ENCODE data around the gene ISLR.
"Not testable (repeated sequence)": the region's sequence is repeated elsewhere in the genome, so short reads cannot be mapped to it uniquely, and the experiment has no call there.

Gene ISLR

DNA sequence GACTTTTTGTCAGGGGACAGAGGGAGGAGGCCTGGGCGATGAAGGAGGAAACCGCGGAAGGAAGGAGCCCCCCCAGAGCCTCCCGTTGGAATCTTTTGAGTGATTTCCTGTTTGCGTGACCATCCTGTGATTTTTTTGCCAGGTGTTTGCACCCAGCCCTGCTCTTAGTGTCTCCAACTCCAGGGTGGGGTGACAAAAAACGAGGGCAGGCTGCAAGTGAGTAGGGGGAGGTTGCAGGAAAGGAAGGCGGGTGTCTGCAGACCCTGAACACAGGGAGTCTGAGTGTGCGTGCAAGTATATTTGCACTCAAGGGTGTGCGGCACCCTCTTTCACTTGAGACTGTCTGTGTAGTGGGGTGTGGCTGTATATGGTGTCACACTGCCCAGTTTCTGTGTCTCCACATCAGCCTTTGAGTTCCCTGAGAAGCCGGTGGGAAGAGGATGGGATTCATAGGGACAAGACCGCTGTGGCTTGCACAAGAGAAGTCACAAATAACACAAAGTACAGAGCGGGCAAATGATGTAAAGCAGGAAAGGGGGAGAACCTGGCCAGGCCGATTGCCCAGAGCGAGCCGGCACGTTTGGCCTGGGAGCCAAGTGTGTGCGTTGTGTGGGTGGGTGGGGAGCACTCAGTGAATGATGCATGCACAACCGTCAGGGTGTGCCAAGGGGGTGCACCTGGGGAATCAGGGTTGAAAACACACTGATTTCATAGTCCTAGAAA is 36.5 kb upstream of the ISLR start:
- no peak for DNase-seq (ENCODE audit: low spot score)

DNA sequence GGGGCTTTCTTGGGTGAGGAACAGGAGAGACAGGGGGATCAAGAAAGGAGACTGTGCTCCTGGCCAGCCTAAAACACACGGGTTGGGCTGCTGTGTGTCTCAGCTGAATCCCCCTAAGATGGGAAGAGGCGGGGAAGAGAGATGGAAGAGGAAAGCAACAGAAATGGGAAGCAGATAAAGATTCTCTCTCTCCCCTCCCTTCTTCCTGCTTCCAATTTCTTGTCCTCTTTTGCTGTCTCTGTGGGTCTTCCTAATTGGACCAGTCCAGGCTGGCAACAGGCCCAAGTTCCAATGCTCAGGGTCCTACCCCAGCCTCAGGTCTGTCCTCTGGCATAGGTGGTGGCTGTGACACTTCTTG is 36.0 kb upstream of the ISLR start:
- no peak for DNase-seq (ENCODE audit: low spot score)

DNA sequence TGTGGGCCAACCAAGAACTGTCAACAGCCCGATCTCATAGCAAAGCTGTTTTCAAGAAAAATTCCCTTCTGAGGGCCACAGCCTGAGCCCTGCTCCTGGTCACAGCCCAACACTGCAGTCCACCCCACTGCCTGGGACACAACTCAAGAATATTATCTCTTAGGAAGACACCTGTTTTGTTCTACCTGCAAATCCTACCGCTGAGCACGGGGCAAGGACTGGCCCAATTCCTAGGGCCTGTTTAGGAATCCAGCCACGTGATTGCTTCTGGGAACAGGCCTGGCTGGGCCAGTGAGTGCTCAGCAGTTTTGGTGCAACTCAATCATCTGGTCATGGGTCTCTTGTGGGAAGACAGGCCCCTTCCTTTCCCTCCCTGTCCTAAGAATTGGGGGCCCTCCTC is 34.9 kb upstream of the ISLR start:
- DNase-seq (ENCODE audit: low spot score) = no peak

DNA sequence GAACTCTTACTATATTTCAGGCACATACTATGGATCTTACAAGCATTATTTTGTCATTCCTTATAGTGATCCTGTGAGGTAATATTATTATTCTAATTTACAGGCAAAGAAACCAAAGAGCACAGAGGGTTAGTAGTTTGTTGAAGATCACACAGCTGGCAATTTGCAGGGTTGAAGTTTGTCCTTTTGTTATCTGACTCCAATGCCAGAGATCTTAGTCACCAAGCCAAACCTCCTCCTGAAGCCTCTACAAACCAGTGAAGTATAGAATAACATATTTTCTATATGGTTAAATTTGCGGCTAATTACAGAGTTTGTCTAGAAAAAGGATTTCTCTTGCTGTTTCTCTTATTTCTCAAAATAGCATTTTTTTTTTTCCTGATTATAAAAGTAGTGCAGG is 31.9 kb upstream of the ISLR start:
- no peak for DNase-seq (ENCODE audit: low spot score)

DNA sequence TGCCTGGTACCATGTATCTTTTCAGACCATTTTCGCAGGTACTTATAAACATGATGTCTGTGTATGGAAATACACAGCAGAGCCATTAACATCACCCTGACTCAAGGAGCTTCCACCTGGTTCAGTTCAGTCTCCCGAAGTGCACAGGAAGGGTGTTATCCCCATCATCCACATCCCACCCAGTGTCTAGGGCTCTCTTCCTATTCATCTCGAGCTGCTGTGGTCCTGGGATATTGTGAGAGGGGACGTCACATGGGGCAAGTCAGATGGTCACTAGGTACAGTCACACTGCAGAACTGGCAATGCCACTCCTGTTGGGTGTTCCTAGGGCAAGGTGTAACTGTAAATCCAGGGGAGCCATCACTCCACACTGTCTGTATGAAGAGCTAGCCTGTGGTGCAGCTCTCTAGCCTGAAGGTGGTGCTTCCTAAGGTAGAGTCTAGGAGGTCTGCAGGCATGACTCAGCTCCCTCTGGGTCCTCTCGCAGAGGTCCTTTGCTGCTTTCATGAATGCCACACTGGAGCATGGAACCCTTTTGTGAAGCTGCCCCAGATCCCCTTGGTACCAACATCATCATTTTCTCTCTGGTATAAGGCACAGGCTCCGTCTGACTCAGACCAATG is 29.2 kb upstream of the ISLR start:
- no peak for DNase-seq (ENCODE audit: low spot score)

DNA sequence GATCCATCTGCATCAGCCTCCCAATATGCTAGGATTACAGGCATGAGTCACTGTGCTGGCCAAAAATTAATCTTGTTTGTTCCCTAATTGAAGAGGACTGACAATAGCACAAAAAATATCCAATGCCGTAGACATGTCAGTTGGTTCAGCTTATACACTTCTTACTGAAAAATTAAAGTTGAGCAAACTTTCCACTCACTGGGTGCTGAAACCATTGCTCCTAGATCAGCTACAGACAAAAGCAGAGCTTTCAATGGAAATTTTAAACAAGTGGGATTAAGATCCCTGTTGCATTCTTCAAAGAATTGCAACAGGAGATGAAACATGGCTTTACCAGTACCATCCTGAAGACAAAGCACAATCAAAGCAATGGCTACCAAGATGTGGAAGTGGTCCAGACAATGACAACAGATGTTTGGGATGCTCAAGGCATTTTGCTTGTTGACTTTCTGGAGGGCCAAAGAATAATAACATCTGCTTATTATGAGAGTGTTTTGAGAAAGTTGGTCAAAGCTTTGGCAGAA is 27.2 kb upstream of the ISLR start:
- no peak for DNase-seq (ENCODE audit: low spot score)

DNA sequence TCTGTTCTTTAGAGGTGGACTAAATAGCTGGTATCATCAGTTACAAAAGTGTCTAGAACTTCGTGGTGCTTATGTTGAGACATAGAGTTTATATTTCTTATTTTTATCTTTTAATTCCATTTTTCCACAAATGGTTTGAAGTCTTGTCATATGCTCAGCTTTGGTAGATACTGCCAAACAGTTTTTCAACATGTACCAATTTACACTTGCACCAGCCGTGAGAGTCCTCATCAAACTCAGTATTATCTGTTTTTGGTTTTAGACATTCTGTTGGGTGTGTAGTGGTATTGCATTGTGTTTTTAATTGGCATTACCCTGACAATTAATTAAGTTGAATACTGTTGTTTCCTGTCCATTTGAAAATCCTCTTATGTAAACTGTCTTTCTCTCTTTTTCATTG is 26.5 kb upstream of the ISLR start:
- no peak for DNase-seq (ENCODE audit: low spot score)

DNA sequence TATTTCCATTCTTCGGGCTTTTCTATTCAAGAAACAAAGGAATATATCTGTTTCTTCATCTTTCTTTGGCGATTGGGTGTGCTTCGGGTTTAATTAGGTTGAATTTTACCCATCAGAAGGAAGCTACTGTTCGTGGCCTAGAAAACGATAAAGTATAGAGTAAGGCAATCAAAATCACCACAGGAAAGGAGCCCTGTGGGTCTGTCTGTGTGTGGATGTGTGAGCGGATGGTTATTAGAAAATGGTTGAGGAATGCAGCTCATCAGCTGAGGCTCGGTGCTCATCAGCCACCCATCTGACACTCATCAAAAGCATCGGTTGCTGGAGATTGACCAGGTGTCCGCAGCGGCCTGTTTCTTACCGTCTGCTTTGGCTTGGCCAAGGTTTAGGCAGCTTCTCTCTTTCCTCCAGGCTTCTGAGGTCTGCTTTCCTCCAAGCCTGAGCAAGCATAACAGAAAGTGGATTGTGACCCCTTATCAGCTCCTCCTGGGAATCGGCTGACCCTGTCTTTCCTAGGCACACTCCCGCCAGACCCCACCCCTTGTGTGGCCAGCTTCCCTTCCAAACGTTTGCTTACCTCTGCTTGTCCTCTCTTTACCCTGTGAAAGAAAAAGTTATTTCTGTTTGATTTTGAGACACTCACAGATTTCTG is 17.6 kb upstream of the ISLR start:
- no peak for DNase-seq (ENCODE audit: low spot score)

DNA sequence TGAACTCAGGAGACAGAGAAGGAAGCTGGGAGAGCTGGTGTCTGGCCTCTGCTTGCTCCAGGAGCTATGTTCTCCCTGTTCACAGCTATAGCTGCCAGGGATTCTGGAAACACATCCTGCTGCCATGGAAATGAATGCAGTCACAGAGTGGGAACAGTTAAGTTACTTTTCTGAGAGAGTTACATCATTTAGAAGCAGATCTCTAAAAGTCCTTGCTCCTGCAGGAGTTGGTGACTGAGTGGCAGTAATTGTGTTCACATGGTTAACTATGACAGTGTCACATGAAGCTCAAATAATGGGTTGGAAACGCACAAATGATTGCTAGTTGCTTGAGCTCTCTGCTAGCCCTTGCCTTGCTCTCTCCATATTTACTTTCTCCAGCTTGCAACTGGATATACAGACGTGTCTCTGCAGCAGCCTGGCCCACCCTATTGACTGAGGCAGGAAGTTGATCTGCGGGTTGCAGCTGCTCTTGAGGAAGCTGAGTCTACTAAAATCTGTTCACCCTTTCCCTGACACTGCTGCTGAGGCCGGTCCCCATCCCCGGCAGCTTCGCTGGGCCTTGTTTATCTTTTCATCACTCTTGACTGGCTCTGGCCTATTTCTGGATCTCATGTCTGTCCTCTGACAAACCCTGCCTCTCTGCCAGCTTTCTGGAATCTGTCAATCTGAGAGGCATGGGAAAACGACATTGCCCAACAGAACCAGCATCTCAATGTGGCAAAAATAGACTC is 16.7 kb upstream of the ISLR start:
- no peak for DNase-seq (ENCODE audit: low spot score)

DNA sequence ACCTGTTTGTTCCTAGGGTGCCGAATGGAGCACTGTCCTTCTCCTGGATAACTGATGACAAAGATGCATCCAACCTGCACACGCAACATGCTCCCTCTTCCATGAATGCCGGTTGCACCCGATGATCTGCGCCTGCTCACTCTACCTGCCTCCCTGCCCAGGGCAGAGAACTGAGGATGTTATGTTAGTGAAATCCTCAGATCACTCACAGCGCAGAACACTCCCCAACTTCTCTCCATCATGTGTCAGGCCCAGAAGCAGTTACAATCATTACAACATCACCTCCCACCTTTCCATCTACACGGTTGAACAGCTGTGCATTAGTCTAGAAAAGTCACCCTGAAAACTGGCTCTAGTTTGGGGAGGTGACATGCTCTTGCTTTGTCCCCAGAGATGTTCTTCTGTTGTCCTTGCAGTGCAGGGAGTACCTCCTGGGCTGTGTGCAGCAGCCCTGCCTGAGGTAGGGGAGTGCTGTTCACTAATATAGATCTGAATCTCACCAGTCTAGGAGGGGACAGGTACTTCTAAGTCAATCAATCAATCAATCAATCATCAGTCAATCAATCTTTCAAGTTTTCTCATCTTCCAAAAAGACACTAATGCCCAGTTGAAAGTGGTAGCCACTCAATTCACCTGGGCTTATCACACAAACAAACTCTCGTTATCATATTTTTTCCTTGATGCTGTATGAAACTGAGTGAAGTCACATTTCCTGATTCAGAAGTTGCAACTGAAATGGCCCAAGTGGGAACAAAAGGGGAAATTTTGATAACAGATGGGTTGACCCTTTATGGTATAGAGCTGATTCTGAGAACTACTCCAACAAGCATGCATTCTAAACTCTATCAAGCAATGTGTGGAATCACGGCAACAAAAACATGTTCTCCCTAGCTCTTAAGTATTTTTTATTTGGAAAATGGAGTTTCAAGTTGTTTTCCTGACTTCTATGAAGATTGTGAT is 15.4 kb upstream of the ISLR start:
- no peak for DNase-seq (ENCODE audit: low spot score)

DNA sequence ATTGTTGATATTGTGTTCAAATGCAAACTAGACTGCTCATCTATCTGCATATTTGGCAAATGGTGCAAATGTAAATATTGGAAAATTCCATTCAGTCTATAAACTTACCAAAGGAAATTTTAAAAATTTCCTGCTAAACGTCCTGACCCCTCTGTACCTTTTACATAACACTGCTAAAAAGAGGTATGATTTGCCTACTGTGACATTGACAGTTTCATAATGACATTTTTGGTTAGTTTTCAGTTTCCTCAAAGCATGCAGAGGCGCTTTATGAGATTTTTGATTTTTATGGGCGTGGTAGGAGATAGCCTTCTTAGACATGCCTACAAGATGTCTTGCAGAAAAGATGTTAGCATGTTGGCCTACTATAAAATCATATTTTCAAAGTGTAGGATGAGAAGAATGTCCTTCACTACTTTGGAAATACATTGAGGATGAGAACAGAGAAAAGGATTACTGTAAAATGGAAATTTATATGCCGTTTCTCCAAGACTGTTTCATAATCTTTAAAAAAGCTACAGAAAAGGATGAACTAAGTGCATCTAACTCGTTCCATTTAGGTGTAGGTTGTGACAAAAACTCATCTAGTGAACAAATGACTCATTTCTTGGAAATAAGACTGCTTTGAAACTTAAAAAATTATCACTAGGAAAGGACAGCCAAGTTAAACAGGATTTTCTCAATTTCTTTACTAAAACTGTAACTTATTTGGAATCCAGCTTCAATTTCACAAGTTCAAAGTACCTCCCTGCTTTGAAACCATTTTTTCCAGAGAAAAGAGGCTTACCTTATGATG is 14.5 kb upstream of the ISLR start:
- DNase-seq (ENCODE audit: low spot score) = no peak

DNA sequence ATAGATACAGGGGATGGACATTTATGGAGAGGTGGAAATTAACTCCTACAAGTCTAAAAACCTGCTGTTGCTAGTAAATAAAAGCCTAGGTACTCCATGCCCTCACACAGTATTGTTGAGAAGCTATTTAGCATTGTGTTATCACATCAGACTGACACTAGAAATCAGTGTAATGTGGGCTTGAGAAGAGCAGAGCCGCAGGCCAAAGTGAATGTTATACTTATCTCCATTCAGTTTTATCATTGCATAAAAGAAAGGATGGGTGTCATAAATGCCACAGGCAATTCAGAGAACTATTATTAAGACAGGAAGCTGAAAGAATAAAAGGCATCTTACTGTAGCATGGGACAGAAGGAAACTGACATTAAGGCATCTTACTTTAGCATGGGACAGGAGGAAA is 13.7 kb upstream of the ISLR start:
- DNase-seq (ENCODE audit: low spot score) = no peak

DNA sequence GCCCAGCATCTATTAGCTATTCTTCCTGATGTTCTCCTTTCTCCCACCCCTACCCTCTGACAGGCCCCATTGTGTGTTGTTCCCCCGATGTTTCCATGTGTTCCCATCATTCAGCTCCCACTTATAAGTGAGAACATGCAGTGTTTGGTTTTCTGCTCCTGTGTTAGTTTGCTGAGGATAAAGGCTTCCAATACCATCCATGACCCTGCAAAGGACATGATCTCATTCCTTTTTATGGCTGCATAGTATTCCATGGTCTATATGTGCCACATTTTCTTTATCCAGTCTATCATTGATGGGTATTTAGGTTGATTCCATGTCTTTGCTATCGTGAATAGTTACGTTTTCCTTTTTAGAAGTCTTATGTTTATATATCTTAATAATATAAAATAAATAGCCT is 13.1 kb upstream of the ISLR start:
- not testable (repeated sequence) for DNase-seq (ENCODE audit: low spot score)

DNA sequence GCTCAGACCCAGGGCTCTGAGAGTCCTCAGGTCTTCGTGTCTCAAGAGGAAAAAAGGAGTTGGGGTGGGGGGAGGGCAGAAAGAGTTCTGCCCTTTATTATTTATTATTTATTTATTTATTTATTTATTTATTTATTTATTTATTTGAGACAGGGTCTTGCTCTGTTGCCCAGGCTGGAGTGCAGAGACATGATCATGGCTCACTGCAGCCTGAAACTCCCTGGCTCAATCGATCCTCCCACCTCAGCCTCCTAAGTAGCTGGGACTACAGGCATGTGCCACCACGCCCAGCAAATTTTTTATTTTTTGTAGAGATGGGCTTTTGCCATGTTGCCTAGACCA is 11.3 kb upstream of the ISLR start:
- not testable (repeated sequence) for DNase-seq (ENCODE audit: low spot score)

DNA sequence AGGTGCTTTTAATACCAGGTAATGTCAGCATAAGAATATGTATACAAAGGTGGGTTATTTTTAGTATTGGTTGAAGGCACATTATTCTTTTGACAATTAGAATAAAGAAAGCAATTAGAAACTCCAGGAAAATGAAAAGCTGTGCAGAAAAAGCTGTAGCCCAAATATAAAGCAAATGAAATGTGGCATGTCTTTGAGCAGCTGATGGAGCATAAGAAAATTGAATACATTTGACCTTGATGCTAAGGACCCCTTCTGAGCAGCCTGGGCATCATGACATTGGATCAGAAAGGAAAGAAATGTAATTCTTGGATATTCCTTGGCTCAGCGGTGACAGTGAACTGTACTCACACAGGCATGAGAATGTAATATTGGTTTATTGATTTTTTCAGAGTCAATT is 8.0 kb upstream of the ISLR start:
- DNase-seq (ENCODE audit: low spot score) = no peak

DNA sequence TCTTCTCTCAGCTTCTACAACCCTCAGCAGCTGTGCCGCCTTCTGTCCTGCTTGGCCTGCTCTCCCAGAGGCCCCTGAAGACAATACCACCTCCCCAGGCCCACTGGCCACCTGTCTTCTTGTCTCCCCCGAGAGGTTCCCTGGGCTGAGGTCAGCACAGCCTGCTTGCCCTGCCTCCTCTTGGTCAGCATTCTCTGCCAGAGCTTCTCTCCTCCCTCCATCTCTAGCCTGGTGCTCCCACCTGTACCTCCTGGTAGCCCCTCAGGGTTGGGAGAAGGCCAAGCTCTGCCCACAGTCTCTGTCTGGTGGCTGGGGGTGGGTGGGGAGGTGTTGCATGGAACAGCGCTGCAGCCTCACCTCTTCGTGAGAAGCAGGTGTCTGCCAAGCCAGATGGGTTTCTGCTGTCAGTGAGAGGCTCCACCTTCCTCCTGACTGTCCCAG is 5.6 kb upstream of the ISLR start:
- no peak for DNase-seq (ENCODE audit: low spot score)

DNA sequence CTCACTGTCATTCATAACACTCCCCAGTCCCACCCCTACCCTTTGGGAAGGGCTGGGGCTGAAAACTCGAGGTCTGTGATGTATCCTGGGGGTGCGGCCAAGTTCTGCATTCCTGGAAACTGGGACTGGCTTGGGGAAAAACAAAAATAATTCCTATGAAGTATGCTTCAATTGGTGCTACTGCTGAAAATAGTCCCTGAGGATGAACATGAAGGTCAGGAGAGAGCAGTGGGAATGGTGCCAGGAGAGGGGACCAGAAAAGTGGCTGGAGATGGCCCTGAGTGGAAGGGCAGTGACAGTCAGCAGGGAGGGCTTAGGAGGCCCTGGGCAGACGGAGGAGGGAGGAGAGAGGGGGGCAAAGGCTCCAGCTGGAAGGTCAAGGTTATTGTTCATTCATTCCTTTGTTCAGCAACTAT is 4.8 kb upstream of the ISLR start:
- DNase-seq (ENCODE audit: low spot score) = no peak

DNA sequence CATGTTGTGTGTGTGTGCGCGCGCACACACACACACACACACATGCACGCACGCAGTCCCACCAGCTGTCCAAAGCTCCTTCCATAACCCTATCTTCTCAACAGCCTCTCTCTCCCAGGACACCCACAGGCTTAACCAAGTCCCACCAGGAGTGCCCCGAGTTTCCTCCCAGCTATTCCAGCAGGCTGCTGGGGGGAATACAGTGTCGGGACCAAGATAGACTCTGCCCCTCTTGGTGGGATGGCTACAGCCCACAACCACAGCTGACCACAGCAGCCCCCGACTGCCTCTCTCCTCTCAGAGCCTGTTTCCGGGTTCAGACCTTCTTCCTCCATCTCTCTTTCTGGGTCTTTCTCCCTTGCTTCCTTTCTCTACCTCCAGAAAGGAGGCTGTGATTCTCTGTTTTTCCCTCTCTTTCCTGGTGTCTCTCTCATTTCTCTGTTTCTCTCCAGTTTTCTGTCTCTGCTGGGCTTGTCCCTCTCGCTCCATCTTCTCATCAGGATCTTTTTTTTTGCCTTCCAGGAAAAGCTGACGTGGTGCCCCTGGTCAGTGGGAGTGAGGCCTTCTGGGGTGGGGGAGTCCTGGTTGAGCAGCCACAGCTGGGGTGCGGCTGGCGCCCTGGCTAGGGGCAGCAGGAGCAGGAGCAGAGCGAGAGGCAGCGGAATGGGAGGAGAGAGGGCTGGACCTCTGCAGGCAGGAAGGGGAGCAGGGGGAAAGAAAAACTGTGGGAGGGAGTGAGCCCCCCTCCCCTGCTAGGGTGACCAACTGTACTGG is 3.3 kb upstream of the ISLR start:
- no peak for DNase-seq (ENCODE audit: low spot score)

DNA sequence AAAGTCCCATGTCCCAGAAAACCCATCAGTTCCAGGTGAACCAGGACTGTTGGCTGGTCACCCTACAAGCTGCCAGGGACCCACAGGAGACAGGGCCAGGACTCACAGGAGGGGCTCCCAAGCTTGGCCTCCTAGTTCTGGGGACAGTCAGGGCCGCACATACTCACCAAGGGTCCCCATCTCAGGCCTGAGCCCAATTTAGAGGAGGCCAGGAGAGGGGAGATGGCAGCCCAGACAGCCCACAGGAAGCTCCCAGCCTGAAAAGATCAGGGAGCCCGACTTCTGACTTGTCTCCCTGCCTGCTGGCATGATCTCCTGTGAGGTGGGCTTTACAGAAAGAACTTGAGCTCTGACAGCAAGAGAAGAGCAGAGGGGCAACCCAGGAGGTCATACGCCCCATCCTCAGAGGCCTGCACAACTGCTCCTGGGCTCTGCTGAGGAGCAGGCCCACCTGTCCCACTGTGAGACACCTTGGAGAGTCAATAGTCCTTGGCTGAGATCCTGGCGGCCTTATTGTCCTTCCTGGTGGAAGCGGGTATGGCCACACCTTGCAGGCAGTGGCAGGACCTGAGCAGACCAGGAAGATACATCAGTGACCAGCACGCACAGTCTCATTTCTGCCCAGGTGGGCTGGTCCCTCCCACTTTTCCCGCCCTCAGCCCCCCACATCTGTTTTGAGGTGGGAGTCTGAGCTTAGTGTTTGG is 2.5 kb upstream of the ISLR start:
- DNase-seq (ENCODE audit: low spot score) = no peak

All from HuH-7 (cell line).